NCI-H526 (cell line): ENCODE measurements around the gene LIMK2.
"Not testable (repeated sequence)": the region's sequence is repeated elsewhere in the genome, so short reads cannot be mapped to it uniquely, and the experiment has no call there.

Experiments
- DNase-seq, 2 experiments: peaks; one replicate each; lab custom pipeline; 2025; lab: John Stamatoyannopoulos, UW

The LIMK2 gene

DNA sequence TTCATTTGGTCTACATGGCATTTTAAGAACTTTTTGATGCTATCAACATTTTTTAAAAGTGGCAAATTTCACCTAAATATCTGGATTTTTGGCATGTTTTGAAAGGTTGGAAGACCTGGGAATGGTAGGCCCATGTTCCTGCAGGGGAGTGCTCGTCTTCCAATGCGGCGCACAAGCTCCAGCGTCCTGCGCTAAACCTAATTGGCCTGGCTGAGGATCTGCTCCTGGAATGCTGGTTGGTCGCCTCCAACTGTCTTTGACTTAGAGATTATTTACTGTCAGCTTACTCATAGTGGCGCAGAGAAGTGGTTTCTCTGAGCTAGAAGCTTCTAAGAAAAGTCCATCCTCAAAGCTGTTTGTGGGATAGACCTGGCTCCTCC, 626 bp upstream of the LIMK2 start:
- no peak for DNase-seq

DNA sequence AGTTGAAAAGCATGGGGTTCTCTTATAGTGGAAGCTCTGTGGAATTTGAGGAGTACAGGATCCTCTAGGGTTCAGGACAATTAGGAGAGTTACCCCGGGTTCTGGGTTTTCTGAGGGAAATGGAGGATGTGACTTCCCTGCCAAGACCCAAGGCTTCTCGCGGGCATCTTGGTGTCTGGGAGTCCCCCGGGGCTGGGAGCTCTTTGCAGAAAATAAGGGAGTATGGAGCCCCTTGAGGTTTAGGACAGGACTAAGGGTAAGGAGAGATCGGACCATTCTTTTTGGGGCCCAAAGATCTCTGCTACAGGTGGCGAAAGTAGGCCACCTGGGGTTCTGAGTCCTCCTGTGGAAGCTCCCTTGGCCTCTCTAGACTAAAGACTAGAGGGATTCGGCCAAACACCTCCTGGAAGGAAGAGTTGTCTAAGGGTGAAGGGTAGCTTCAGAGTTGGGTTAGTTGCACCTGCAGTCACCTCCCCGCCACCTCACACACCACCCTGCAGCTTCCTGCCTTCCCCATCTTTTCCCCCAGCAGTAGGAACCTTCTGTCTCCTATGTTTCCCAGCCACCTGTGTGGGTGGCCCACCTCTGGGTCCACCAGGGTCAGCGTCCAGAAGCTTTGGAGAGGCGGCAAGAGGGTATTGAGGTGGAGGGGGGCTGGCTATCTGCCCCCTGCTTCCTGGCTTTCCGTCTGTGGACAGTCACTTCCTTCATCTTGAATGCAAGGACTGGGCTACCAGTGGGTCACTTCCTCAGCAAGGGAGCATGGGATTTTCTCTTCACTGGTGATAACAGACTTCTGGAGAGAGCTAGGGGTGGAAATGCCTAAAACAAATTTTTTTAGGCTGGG, 908 bp downstream of the LIMK2 start:
- DNase-seq, result no peak

DNA sequence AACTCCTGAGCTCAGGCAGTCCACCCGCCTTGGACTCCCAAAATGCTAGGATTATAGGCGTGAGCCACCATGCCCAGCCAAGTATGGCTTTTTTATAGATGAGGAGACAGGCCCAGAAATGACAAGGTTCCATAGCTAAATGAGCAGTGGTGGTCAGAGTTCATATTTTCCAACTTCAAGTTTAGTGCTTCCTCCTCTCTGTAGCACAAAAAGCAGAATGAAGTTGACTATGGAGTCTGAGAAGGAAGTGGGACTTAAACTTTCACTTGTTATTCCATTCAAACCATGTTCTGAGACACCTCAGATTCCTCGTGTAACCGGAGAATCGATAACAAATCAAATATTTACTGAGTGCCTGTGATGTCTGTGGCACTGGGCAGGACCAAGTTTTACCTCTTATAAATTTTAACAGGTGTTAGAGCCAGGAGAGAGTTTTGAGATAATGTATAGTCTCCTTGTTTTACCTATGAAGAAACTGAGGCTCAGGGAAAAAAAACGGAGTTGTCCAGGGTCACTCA, 3.0 kb downstream of the LIMK2 start:
- no peak for DNase-seq

DNA sequence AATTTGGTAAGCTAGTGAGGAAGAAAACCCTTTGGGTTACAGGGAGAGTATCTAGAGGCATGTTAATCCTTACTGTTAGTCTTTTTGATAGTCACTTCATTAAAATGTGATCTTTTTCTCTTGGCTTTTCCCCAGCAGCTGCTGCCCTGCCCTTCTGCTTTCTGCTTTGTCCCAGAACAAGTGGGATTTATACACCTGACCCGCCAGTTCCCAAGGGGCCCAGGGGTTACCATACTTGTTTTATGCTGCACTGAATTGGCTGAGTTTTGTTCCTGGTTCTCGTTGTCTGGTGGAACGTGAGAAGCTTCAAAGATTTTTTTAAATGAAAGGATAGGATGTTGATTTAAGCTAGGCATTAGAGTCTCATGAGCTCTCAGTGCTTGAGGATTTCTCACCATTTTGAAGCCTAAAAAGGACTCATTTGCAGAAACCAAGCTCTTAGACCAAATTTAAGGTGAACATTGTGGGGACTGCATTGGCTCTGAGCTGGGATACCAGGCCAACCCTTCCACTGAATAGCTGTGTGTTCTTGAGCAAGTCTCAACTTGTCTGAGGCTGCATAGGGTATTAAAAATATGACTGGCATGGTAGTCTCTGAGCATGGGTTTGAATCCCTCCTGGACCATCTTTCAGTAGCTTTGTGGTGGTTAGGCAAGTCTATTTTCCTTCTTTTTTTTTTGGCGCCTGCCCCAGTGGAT, 6.6 kb downstream of the LIMK2 start:
- DNase-seq, result peak; percentile 63 to 86

DNA sequence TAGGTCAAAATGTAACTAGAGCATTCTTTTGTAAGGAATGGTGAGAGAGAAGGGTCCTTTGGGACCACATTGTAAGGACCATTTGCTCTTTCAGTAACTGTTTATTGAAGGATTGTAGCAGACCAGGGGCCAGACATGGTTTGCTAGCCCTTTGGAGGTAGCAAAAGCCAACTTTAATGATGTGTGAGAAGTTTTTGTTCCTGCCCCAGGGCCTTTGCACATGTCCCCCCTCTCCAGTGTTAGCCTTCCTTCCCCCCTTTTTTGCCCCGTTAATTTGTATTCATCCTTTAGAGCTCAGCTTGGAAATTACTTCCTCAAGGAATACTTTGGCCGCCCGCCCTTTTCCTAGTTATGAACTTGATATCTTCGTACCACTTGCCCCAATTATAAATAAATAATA, 9.0 kb downstream of the LIMK2 start:
- no peak for DNase-seq

DNA sequence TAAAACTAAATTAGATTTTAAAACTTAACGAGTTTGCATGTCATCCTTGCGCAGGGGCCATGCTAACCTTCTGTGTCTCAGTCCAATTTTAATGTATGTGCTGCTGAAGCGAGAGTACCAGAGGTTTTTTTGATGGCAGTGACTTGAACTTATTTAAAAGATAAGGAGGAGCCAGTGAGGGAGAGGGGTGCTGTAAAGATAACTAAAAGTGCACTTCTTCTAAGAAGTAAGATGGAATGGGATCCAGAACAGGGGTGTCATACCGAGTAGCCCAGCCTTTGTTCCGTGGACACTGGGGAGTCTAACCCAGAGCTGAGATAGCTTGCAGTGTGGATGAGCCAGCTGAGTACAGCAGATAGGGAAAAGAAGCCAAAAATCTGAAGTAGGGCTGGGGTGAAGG, 10.6 kb downstream of the LIMK2 start:
- no peak for DNase-seq

DNA sequence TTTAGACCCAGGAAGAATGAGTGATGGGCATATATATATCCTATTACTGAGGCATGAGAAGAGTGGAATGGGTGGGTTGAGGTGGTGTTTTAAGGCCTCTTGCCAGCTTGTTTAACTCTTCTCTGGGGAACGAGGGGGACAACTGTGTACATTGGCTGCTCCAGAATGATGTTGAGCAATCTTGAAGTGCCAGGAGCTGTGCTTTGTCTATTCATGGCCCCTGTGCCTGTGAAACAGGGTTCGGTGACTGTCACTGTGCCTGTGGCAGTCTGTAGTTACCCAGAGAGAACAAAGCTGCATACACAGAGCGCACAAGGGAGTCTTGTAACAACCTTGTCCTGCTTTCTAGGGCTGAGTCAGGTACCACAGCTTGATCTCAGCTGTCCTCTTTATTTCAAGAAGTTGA, 11.7 kb downstream of the LIMK2 start:
- no peak for DNase-seq

DNA sequence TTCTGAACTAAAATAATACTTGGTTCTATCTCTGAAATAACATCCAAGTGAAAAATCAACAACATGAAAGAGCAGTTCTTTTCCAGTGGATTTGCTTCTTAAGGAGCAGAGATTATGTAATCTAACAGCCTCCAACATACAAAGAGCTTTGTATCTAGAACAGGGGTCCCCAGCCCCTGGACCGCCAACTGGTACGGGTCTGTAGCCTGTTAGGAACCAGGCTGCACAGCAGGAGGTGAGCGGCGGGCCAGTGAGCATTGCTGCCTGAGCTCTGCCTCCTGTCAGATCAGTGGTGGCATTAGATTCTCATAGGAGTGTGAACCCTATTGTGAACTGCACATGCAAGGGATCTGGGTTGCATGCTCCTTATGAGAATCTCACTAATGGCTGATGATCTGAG, 12.6 kb downstream of the LIMK2 start:
- not testable (repeated sequence) for DNase-seq

DNA sequence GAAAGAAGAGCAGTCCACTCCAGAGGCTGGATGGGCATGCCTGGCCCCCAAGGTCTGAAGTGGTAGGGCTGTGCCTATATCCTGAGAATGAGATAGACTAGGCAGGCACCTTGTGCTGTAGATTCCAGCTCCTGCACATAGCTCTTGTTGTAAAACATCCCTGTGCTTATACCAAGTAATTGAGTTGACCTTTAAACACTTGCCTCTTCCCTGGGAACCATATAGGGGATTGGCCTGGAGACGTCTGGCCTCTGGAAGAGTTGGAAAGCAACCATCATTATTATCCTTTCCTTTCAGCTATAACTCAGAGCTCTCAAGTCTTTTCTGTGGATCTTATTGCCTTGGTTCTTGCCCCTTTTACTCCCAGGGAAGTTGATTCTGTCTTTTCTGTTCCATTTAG, 15.1 kb downstream of the LIMK2 start:
- no peak for DNase-seq

DNA sequence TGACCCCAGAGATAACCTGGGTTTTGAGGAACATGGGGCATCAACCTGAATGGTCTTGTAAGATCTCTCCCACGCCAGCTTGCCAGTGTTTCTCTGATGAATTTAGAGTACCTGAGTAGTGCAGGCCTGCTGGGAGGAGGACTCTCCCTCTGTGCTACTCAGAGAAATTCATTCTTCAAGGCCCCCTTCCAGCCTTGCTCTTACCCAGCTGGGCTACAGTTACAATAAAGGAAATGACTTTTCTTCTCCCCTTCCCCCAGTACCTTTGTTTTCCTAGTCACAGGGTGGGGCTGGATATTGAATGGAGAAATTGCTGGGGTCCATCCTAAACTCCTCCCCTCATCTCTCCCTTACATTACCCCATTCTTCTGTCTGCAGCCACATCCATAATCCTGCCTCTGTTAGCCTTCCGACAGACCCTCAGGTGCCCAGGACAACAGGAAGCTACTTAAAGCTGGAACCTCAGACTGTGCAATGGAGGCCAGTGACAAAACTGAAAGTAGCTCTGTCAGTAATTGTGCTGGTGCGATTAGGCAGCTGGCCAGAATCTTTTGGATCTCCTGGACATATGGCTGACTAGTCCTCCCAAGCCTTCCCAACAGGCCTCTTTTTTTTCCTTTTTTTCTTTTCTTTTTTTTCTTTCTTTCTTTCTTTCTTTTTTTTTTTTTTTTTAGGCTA, 17.4 kb downstream of the LIMK2 start:
- DNase-seq, result no peak

DNA sequence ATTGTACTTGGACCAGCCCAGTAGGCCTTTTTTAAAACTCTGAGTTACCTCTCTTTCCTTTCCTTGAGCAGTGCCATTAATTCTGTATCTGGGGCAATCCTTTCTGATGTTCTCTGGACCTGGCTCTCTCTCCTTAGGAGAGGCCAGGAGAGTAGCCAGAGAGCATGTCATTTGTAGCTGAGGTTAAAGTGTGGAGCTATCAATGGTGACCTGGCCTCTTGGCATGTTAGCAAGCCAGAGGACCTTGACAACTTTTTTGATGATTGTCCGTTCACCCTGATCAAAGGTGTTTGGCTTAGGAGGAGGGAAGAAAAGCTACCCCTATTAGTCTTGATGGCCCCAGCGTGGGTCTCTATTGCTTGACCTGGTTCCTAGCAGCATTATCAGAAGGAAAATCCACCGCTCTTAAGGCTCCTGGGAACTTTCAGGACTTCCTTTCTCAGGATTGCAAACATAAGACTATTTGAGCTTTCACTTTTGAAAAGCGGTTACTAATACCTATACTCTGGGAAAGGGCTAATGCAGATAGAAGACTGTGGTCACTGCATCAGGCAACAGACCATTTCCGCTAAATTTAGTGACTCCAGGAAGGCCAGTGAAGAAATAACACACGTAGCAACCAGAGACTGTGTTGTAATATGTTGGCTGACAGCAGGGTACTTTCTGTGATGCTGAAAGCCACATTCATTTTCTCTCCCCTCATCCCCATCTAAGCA, 18.2 kb downstream of the LIMK2 start:
- no peak for DNase-seq

DNA sequence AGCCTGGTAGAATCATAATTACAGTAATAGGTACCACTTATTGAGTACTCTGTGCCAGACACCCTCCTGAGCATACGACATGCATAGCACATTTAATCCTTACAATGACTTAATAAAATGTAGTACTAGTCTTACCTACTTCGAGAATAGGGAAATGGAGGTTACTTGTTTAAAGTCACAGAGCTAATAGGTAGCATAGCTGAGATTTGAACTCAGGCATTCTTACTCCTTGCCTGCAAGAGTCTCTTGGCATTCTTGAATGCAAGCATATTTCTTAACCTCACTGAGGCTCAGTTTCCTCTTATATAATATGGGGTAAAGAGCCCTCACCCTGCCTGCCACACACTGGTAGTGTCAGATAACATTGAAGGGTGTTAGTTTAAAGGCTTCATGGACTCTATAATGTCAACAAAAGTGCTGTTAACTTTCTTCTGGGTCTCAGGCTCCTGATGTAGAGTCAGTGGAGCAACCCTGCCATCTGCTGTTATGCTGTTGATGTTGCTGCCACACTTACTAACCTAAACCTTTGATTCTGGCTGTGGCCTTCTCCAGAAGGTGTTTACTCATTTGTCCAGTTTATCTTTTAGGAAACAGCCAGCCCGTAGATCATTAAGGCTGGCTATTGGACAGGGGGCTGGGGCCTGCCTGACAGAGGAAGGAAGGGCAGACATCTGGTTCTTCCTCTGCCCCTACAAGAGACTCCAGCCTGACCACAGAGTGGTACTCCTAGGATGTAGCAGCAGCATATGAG, 18.9 kb downstream of the LIMK2 start:
- DNase-seq, result peak in 1 of 2 experiments; percentile 28

DNA sequence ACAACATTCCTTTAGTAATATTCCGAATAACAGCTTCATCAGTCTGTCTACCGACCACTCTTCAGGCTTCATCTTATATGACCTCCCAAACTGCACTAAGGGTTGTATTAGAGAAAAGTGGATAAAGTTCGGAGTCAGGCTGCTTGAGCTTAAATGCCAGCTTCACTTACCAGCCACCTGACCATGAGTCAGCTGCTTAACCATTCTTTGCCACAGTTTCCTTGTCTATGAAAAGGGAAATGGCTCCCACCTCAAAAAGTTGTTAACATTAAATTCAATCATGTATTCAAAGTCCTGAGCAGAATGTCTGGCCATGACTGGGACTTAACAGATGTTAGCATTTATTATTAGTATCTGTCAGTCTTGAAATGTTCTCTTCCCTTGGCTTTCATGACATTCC, 20.9 kb downstream of the LIMK2 start:
- DNase-seq, result no peak

DNA sequence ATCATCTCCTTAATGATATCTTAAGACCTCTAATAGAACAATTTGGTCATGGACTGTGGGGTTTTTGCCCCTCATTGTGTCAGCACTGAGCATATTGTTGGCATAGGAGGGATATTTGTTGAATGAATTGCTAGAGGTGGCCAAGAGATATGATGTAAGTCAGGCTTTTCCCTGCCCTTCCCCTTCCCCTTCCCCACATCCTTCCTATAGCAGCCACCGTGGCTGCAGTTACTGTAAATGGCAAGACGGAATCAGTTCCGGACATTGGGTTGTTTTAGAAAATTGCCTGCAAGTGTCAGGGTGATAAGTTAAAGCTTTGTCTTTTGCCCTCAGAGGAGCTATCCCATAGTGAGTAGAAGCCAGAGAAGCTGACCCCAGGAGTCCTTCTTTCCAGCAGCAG, 23.0 kb downstream of the LIMK2 start:
- no peak for DNase-seq

DNA sequence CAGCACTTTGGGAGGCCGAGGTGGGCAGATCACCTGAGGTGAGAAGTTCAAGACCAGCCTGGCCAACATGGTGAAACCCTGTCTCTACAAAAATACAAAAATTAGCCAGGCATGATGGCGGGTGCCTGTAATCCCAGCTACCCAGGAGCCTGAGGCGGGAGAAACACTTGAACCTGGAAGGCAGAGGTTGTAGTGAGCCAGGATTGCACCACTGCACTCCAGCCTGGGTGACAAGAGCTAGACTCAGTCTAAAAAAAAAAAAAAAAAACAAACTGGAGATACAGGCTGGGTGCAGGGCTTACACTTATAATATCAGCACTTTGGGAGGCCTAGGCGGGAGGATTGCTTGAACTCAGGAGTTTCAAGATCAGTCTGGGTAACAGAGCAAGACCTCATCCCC, 23.9 kb downstream of the LIMK2 start:
- not testable (repeated sequence) for DNase-seq

DNA sequence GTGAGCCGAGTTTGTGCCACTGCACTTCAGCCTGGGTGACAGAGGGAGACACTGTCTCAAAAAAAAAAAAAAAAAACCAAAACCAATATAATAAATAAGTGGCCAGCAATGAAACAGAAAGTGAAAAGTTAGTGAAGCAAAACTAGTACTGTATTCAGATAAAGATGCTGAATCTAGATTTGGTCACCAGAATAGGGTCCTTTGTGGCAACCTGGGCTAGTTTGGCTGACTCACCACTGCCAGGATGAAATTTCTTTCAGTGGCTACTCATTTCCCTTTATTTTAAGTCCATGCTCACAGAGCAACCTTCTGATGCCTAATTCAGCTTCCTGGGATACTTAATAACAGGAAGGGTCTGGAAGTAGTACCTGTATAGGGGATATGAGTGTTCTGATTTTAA, 26.0 kb downstream of the LIMK2 start:
- no peak for DNase-seq

DNA sequence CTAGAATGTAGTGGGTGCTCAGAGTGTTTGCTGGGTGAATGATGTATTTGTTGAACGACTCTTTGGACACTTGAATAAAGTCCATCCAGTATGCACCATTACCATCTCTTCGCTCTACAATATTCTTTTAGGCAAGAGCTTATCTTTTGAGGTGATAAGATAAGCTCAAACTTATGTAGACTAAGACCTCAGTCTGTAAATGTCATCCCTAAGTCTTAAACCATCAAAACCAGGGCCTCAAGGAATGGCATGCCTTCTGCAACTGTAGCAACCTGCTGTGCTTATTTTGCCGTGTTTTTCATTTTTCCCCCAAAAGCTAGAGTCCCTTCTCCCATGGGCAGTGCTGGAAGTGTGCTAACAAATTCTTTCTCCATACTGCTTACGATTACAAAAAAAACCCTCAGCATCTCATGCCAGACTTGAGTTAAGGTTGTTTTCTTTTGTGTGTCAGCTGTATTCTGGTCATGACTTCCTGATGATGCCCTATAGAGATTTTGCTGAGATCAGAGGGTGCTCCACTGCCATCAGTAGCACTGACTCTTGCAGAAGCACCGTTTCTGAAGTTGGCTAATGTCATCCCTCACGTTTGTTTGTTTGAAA, 27.8 kb downstream of the LIMK2 start:
- DNase-seq, result no peak

DNA sequence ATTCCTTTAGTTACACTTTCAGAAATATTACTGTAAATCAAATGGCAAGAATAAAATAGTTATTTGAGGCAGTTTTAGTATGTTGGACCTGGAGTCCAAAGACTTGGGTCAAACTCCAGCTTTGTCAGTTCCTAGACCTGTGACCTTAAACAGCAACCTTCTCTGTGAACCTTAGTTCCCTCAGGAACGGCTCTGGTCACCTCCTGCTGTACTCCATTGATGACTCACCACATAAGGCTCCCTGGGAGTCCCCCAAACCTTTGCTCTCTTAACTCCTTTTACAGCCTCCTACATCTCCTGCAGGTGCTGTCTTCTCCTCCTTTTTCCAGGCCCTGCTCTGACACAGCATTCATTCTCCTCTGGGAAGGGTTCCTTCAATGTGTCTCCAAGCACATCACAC, 29.1 kb downstream of the LIMK2 start:
- no peak for DNase-seq

DNA sequence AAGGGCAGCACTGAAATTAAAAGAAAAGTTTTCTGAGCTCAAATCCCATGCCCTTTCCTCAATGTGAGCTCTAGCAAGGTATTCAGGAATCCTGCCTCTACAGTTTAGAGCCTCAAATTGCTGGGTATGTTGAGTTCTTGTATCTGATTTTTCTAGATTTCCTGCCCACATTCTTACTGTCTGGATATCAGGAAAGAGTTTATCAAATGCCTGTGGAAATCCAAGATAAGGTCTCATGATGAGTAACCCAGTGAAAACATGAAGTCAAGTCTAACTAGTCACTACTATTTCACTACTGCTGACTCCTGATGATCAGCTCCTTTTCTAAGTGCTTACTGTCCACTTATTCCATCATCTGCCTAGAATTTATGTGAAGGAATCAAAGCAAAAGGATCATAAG, 29.8 kb downstream of the LIMK2 start:
- DNase-seq, result no peak

DNA sequence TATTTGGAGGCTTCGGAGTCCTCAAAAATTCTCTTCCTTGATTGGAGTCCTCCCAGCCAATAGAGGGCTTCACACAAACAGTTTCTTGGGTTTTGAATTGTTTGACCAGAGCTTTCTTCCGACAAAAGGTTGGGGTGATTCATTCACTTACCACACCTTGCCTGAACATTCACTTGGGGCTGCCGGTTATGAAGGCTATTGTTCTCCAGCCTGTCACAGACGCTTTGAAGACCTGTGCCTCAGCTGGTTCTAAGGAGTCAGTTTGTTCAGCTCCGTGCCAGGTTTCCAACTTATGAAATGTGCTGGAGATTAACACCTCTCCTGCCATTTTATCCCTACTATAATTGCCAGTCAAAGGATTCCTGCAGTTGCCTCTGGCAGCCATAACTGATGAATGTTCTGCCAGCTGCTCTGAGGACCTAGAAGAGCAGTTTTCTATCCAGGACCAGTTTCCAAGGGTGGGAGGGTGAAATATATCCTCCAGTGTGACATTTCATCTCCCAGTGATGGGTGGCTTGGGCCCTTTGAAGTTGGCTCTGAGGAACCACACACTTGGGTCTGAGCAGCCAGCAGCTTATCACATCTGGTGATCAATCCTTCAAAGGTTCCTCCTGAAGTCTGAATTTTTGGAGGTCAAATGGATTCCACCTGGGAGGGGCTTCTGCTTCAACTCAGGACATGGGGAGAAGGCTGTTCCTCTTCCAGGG, 31.4 kb downstream of the LIMK2 start:
- no peak for DNase-seq
